ENCODE data around the gene KRTAP10-1.

Gene KRTAP10-1

DNA sequence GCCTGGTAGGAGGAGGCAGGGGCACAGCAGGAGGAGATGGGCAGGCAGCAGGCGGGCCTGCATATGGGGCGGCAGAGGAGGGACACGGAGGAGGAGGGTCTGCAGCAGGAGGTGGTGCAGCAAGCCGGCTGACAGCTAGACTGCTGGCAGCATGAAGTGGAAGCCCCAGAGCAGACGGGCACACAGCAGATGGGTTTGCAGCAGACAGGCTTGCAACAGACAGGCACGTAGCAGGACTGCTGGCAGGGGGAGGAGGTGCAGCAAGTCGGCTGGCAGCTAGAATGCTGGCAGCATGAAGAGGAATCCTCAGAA is 39.8 kb upstream of the KRTAP10-1 start:
- Histone ChIP-seq H3K4me2 (ENCODE audit: low read length) (no peak overlapping the region), H3K4me1 (ENCODE audit: low read length) (peaks cover 10% of the 10 kb centered on the region), H2AFZ (ENCODE audit: low read depth, low read length) (no peak overlapping the region), H3K36me3 (replicated peaks; ENCODE audit: low read depth, low read length) (no peaks in the 10 kb centered on the region), H3K9ac (ENCODE audit: low read length) (no peak overlapping the region), H3K9me3 (ENCODE audit: insufficient read depth, low read length) (no peaks in the 10 kb centered on the region), H4K20me1 (ENCODE audit: insufficient read depth, low read length) (no peaks in the 10 kb centered on the region), H3K79me2 (ENCODE audit: low read length) (no peaks in the 10 kb centered on the region), H3K27me3 (ENCODE audit: low read depth, low read length) (0 out of 2 replicates have a peak, but pooled peaks cover 3% of the 10 kb centered on the region), H3K27ac (ENCODE audit: low read length) (no peak overlapping the region), H3K4me3 (ENCODE audit: low read length) (no peak overlapping the region)
- TF ChIP-seq EZH2phosphoT487 (IDR thresholded peaks at IDR 0.05; ENCODE audit: low read depth) = no peak
- TF ChIP-seq, protein P1, sequence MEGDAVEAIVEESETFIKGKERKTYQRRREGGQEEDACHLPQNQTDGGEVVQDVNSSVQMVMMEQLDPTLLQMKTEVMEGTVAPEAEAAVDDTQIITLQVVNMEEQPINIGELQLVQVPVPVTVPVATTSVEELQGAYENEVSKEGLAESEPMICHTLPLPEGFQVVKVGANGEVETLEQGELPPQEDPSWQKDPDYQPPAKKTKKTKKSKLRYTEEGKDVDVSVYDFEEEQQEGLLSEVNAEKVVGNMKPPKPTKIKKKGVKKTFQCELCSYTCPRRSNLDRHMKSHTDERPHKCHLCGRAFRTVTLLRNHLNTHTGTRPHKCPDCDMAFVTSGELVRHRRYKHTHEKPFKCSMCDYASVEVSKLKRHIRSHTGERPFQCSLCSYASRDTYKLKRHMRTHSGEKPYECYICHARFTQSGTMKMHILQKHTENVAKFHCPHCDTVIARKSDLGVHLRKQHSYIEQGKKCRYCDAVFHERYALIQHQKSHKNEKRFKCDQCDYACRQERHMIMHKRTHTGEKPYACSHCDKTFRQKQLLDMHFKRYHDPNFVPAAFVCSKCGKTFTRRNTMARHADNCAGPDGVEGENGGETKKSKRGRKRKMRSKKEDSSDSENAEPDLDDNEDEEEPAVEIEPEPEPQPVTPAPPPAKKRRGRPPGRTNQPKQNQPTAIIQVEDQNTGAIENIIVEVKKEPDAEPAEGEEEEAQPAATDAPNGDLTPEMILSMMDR (IDR thresholded peaks at IDR 0.05; ENCODE audit: low read depth, low read length) = no peak

DNA sequence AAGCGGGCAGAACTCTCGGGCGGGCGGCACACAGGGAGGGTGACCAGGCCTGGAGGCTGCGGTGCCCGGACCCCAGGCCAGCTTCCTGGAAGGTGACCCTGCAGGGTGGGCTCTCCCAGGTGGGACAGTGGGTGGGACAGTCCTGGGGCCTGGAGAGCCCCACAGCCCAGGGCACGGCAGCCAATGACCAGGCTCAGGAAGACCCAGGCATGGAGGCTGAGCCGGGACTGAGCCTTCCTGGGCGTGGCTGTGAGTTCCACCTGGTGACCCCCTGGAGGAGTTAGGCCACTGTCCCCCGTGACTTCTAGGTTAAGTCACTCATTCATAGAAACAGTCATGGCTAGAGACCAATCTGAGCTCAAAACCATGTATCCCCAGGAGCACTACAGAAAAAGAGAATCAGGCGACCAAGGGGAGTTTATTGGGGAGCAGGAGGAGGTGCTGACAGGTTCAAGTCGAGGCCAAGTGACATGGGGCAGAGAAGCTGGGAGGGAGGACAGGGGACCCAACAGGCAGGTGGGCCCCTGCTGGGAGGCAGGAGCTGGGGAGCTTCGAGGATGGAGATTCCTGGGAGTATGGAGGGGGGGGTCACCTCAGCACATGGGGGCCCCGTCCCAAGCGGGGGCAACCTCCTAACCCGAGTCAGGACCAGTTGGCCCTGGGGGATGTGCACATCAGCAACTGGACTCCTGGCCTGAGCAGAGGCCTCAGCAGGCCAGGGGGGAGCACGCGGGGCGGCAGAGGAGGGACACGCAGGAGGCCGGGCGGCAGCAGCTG is 39.2 kb upstream of the KRTAP10-1 start:
- Histone ChIP-seq H3K4me3 (ENCODE audit: low read length) (no peak overlapping the region), H3K27ac (ENCODE audit: low read length) (no peak overlapping the region), H2AFZ (ENCODE audit: low read depth, low read length) (no peak overlapping the region), H3K27me3 (ENCODE audit: low read depth, low read length) (0 out of 2 replicates have a peak, but pooled peaks cover under 1% of the 10 kb centered on the region), H3K79me2 (ENCODE audit: low read length) (no peaks in the 10 kb centered on the region), H3K4me2 (ENCODE audit: low read length) (no peak overlapping the region), H3K9ac (ENCODE audit: low read length) (no peak overlapping the region), H3K36me3 (replicated peaks; ENCODE audit: low read depth, low read length) (no peaks in the 10 kb centered on the region), H4K20me1 (ENCODE audit: insufficient read depth, low read length) (no peaks in the 10 kb centered on the region), H3K9me3 (ENCODE audit: insufficient read depth, low read length) (no peaks in the 10 kb centered on the region), H3K4me1 (ENCODE audit: low read length) (peaks cover 10% of the 10 kb centered on the region)
- TF ChIP-seq, protein P1 (IDR thresholded peaks at IDR 0.05; ENCODE audit: low read depth, low read length) = no peak
- TF ChIP-seq EZH2phosphoT487 (IDR thresholded peaks at IDR 0.05; ENCODE audit: low read depth) = no peak

DNA sequence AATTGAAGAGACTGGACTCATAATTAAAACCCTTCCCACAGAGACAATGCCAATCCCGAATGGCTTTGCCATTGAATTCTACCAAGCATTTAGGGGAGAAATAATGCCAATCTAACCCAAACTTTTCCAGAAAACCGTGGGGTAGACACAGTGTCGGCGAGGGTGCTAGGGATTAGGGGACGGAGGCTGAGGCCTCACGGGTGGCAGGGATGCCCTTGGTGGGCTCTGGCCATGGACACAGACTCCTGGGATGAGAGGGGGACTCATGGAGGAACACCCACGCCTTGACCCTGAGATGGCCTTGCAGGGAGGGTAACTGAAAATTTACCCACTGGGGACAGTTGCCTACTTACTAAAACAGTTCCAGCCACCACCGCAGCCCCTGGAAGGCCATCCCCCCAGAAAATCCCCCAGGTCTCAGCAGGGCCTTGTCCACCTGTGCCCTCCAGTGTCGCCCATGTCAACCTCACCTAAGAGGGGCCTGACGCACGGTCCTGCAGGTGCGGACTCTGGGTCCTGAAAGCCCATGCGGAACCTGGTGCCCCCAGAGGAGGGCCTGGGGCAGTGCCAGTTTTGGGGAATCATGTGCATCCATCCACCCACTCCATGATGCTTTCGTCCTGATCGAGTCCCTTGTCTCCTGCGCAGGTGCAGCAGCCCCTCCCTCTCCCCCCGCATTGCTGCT is 38.5 kb upstream of the KRTAP10-1 start:
- no peak overlapping the region for H3K9ac ChIP-seq (ENCODE audit: low read length)
- H3K4me3 ChIP-seq (ENCODE audit: low read length) = no peak overlapping the region
- H3K27me3 ChIP-seq (ENCODE audit: low read depth, low read length) = no peaks in the 10 kb centered on the region
- H4K20me1 ChIP-seq (ENCODE audit: insufficient read depth, low read length) = no peaks in the 10 kb centered on the region
- H3K4me2 ChIP-seq (ENCODE audit: low read length) = no peak overlapping the region
- H3K4me1 ChIP-seq (ENCODE audit: low read length) = peaks cover 3% of the 10 kb centered on the region
- H3K36me3 ChIP-seq (replicated peaks; ENCODE audit: low read depth, low read length) = no peaks in the 10 kb centered on the region
- H2AFZ ChIP-seq (ENCODE audit: low read depth, low read length) = no peak overlapping the region
- no peak for TF ChIP-seq EZH2phosphoT487 (IDR thresholded peaks at IDR 0.05; ENCODE audit: low read depth)
- TF ChIP-seq, protein P1 (IDR thresholded peaks at IDR 0.05; ENCODE audit: low read depth, low read length) = no peak
- no peaks in the 10 kb centered on the region for H3K79me2 ChIP-seq (ENCODE audit: low read length)
- H3K9me3 ChIP-seq (ENCODE audit: insufficient read depth, low read length) = no peaks in the 10 kb centered on the region
- H3K27ac ChIP-seq (ENCODE audit: low read length) = no peak overlapping the region

DNA sequence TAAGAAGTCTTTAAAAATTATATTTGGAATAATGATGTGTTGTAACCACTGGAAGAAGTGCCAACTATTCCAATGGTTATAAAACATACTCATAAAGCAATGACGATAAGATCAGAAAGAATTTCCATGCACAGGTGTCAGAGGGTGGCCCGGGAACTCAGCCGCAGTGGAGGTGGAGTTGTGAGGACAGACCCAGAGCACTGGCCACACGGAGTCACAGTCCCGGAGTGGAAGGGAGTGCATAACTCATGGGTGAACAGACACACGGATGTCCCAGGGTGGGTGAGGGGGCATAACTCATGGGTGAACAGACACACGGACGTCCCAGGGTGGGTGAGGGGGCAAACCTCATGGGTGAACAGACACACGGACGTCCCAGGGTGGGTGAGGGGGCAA is 36.0 kb upstream of the KRTAP10-1 start:
- H3K27me3 ChIP-seq (ENCODE audit: low read depth, low read length) = no peaks in the 10 kb centered on the region
- no peaks in the 10 kb centered on the region for H3K9me3 ChIP-seq (ENCODE audit: insufficient read depth, low read length)
- no peak overlapping the region for H3K27ac ChIP-seq (ENCODE audit: low read length)
- H3K4me2 ChIP-seq (ENCODE audit: low read length) = no peak overlapping the region
- H3K79me2 ChIP-seq (ENCODE audit: low read length) = no peaks in the 10 kb centered on the region
- no peak overlapping the region for H3K4me3 ChIP-seq (ENCODE audit: low read length)
- H2AFZ ChIP-seq (ENCODE audit: low read depth, low read length) = no peak overlapping the region
- TF ChIP-seq EZH2phosphoT487 (IDR thresholded peaks at IDR 0.05; ENCODE audit: low read depth) = no peak
- TF ChIP-seq, protein P1 (IDR thresholded peaks at IDR 0.05; ENCODE audit: low read depth, low read length) = no peak
- no peaks in the 10 kb centered on the region for H4K20me1 ChIP-seq (ENCODE audit: insufficient read depth, low read length)
- no peaks in the 10 kb centered on the region for H3K4me1 ChIP-seq (ENCODE audit: low read length)
- H3K9ac ChIP-seq (ENCODE audit: low read length) = no peak overlapping the region
- no peaks in the 10 kb centered on the region for H3K36me3 ChIP-seq (replicated peaks; ENCODE audit: low read depth, low read length)
